Endothelial cell of umbilical vein (primary cell): ENCODE results near the gene PTPN9. TPM values are rescaled to one million over a fixed set of nuclear protein-coding genes. Genes with fewer than 3 reads are reported as not detected.

ENCODE experiments used
- BruUV-seq: library from RNA; stranded (reverse); fragments of 400-500 nt; replicated peaks from 2 replicates; lab custom pipeline; 2021; lab: Mats Ljungman, UMichigan
- CTCF ChIA-PET: fragments of 300-600, 350-600 bp; sonication (Branson Sonifier 250); formaldehyde crosslinking; loops from one replicate; lab custom pipeline; 2021; ENCODE audit warnings: antibody characterized with exemption, inconsistent platforms; lab: Charles Lee
- POLR2A ChIA-PET: fragments of 300-600, 350-600 bp; sonication (Branson Sonifier 250); formaldehyde crosslinking; loops from one replicate; lab custom pipeline; 2021; ENCODE audit warnings: antibody characterized with exemption, inconsistent platforms; lab: Charles Lee
- DNase-seq: peaks from one replicate; pipeline ENCODE4 v3.0.0-alpha.2; 2011; ENCODE audit warnings: low read depth, low spot score
- FAIRE-seq: peaks from 2 replicates; lab custom pipeline; 2011; peaks lifted over from hg19 to GRCh38; lab: Jason Lieb, UNC
- H2AFZ ChIP-seq: 2 replicates; pipeline ENCODE4 v1.6.0; 2012; ENCODE audit warnings: low read depth, low read length, control low read depth, inconsistent platforms
- H3K27ac ChIP-seq: 2 replicates; pipeline ENCODE4 v1.5.1; 2011; ENCODE audit warnings: low read depth, mild to moderate bottlenecking, control low read depth, low read length, moderate library complexity; ENCODE audit not compliant: insufficient read depth
- H3K27me3 ChIP-seq, 2 experiments: 2 replicates each; pipeline versions ENCODE4 v1.6.0 to v1.6.1; 2011; ENCODE audit warnings: low read length in 2 of 2, mixed read lengths in 1 of 2; ENCODE audit not compliant: control insufficient read depth in 2 of 2, insufficient read depth in 2 of 2
- H3K36me3 ChIP-seq, 2 experiments: 2 replicates in 1 of 2; 3 replicates in 1 of 2; pipeline ENCODE4 v1.5.1; 2011; ENCODE audit warnings: low read length in 2 of 2, mild to moderate bottlenecking in 1 of 2, moderate library complexity in 1 of 2; ENCODE audit not compliant: control insufficient read depth in 2 of 2, insufficient read depth in 2 of 2; ENCODE audit errors: extremely low read depth in 1 of 2
- H3K4me1 ChIP-seq: 3 replicates; pipeline ENCODE4 v1.5.1; 2011; ENCODE audit warnings: mild to moderate bottlenecking, low read length; ENCODE audit not compliant: control insufficient read depth, insufficient read depth; ENCODE audit errors: extremely low read depth
- H3K4me2 ChIP-seq: 2 replicates; pipeline ENCODE4 v1.6.1; 2011; ENCODE audit warnings: low read length, control low read depth, mixed read lengths; ENCODE audit not compliant: insufficient read depth
- H3K4me3 ChIP-seq, 3 experiments: fragments of 200-600 bp in 1 of 3; sonication (generic), shearing (Covaris generic) in 1 of 3; replicated peaks in 1 of 3; 2 replicates each; pipeline ENCODE4 v1.5.1; 2011 to 2016; ENCODE audit warnings: control low read depth in 3 of 3, low read length in 3 of 3, mild to moderate bottlenecking in 2 of 3, inconsistent platforms in 1 of 3, low read depth in 1 of 3, moderate library complexity in 1 of 3; ENCODE audit not compliant: insufficient read depth in 1 of 3
- H3K79me2 ChIP-seq: 2 replicates; pipeline ENCODE4 v1.6.0; 2012; ENCODE audit warnings: low read length, inconsistent platforms; ENCODE audit not compliant: control insufficient read depth, insufficient read depth
- H3K9ac ChIP-seq: replicated peaks from 2 replicates; pipeline ENCODE3; 2011; ENCODE audit warnings: low read length, control low read depth; ENCODE audit not compliant: insufficient read depth; ENCODE audit errors: extremely low read depth
- H3K9me1 ChIP-seq: replicated peaks from 3 replicates; pipeline ENCODE4 v1.6.0; 2011; ENCODE audit warnings: mild to moderate bottlenecking, low read length; ENCODE audit not compliant: control insufficient read depth, insufficient read depth; ENCODE audit errors: extremely low read depth
- H3K9me3 ChIP-seq: replicated peaks from 2 replicates; pipeline ENCODE4 v1.5.1; 2012; ENCODE audit warnings: low read length, inconsistent platforms; ENCODE audit not compliant: control insufficient read depth, insufficient read depth
- H4K20me1 ChIP-seq: replicated peaks from 2 replicates; pipeline ENCODE3; 2011; ENCODE audit warnings: mild to moderate bottlenecking, low read length; ENCODE audit not compliant: control insufficient read depth, insufficient read depth; ENCODE audit errors: extremely low read depth
- CTCF ChIP-seq, 2 donors: IDR thresholded peaks; 1 replicate in 1 of 2; 2 replicates in 1 of 2; pipeline ENCODE4 v1.5.1; 2011; ENCODE audit warnings: low read length in 2 of 2, mild to moderate bottlenecking in 2 of 2, moderate library complexity in 2 of 2, control low read depth in 1 of 2, inconsistent platforms in 1 of 2, low read depth in 1 of 2; ENCODE audit not compliant: insufficient read depth in 1 of 2; ENCODE audit errors: extremely low read depth in 1 of 2
- EZH2 ChIP-seq: IDR thresholded peaks from 2 replicates; pipeline ENCODE4 v1.6.1; 2012; ENCODE audit warnings: borderline replicate concordance, low read depth, mild to moderate bottlenecking, moderate library complexity, low read length, inconsistent platforms; ENCODE audit not compliant: severe bottlenecking
- FOS ChIP-seq: IDR thresholded peaks from 2 replicates; pipeline ENCODE4 v1.6.1; 2011; ENCODE audit warnings: mild to moderate bottlenecking, low read length, moderate library complexity, borderline replicate concordance; ENCODE audit not compliant: insufficient read depth
- GATA2 ChIP-seq: IDR thresholded peaks from 2 replicates; pipeline ENCODE4 v1.7.0; 2011; ENCODE audit warnings: low read depth, mild to moderate bottlenecking, moderate library complexity, mixed read lengths, low read length; ENCODE audit not compliant: insufficient read length, insufficient read depth
- JUN ChIP-seq: IDR thresholded peaks from 2 replicates; pipeline ENCODE4 v1.6.1; 2011; ENCODE audit warnings: borderline replicate concordance, low read depth; ENCODE audit not compliant: insufficient read length, insufficient read depth
- MAX ChIP-seq: IDR thresholded peaks from 2 replicates; pipeline ENCODE4 v1.6.1; 2011; ENCODE audit not compliant: insufficient read depth, insufficient read length
- MYC ChIP-seq: IDR thresholded peaks from one replicate; pipeline ENCODE4 v1.6.1; 2011; ENCODE audit warnings: mild to moderate bottlenecking, low read depth, low read length
- POLR2A ChIP-seq: IDR thresholded peaks from 2 replicates; pipeline ENCODE4 v1.6.1; 2012; ENCODE audit warnings: low read depth, mild to moderate bottlenecking, control low read depth, low read length
- POLR2AphosphoS5 ChIP-seq: IDR thresholded peaks from 2 replicates; pipeline ENCODE4 v1.6.1; 2012; ENCODE audit warnings: low read depth, mild to moderate bottlenecking, control low read depth, low read length, moderate library complexity; ENCODE audit not compliant: insufficient read depth
- dilution Hi-C: fragments of 300-500 bp; cut with MboI; formaldehyde crosslinking; loops from one replicate; pipeline ENCODE4 v1.15.0; 2019; ENCODE audit warnings: low sequenced_read_pairs; ENCODE audit not compliant: extremely low pct_ligation_motif_present
- intact Hi-C: fragments of 100-400 bp; cut with micrococcal nuclease; formaldehyde crosslinking; loops from one replicate; pipeline ENCODE4 v1.10.0; 2022
- polyA plus RNA-seq, 4 experiments: library from polyadenylated mRNA; depleted of rRNA in 3 of 4; stranded (reverse) in 3 of 4; unstranded in 1 of 4; fragments of >200 nt; gene quantifications; 2 replicates each; pipeline versions ENCODE4 v1.2.1 to v1.2.3, GENCODE V29; 2011 to 2012; ENCODE audit warnings: missing spikeins in 1 of 4
- total RNA-seq: library from RNA; stranded (reverse); gene quantifications from 2 replicates; pipeline ENCODE4 v1.2.3, GENCODE V29; 2021

PTPN9 gene
- total and polyA plus RNA-seq, 2 donors (not counting 3 experiments of a cell fraction or from before 2014, with no cell fraction given), result 31.4 to 37.2 TPM

DNA sequence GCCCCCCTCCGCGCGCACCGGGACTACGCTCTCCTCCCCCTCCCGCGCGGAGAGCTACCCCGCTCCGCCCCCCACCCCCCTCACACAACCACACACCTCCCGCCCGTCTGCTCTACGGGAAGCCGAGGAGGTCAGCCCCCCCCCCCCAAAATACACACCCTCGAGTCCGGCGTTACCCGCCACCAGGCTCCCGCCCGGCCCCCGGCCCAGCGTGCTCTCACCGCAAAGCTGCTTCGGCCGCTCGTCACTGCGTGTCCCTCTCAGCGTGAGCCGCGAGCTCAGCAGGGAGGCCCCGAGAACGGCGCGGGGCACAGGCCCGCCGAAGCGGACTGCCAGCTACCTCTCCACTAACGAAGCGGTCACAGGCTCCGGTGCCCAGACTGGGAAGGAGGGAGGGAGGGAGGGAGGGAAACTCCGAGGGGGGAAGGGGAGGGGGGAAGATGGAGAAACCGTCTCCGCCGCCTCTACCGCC, 127.9 kb downstream of the PTPN9 start:
- no peaks in the 10 kb centered on the region for H3K9me3 ChIP-seq
- H3K27ac ChIP-seq, result peak overlapping the region; percentile 67
- peak overlapping the region; percentile 77 for H3K9ac ChIP-seq
- H3K4me1 ChIP-seq, result peaks cover 24% of the 10 kb centered on the region
- ChIA-PET POLR2A (interaction anchor here (0.6 to 1.7 kb wide), 4 partner anchors 79 to 434 kb away, joined by 3 to 8 read pairs (median 4); partner anchors contain the start of gene MAN2C1), CTCF (interaction anchor here (0.8 to 3.2 kb wide), 7 partner anchors 8 to 234 kb away, joined by 3 to 21 read pairs (median 4); partner anchors contain the start of genes MAN2C1 and SNX33)
- peak overlapping the region; percentile 28 for H2AFZ ChIP-seq
- DNase-seq, result no peak
- dilution Hi-C loops, result loop anchor here (25.0 kb wide), 1 partner anchor 136 kb away; the partner anchor contains the start of gene PTPN9
- no peaks in the 10 kb centered on the region for H3K9me1 ChIP-seq
- no TSS peak for BruUV-seq
- H3K4me3 ChIP-seq, result peak overlapping the region; percentile 57 to 83 (median 83)
- no peaks in the 10 kb centered on the region for H3K36me3 ChIP-seq
- TF ChIP-seq FOS (no peak), GATA2 (no peak), CTCF (IDR thresholded peaks at IDR 0.05; ENCODE audit: extremely low read depth in 1 of 2, insufficient read depth in 1 of 2, low read depth in 1 of 2, low read length in 2 of 2) (no peak), POLR2A (no peak), MAX (no peak), MYC (no peak), JUN (no peak), POLR2AphosphoS5 (no peak), EZH2 (no peak)
- FAIRE-seq, result no peak
- H3K27me3 ChIP-seq, result no peaks in the 10 kb centered on the region
- peaks cover 3% of the 10 kb centered on the region for H4K20me1 ChIP-seq
- H3K4me2 ChIP-seq, result no peak overlapping the region
- peaks cover 41% of the 10 kb centered on the region for H3K79me2 ChIP-seq
- intact Hi-C loops, result loop anchor here (5.0 kb wide), 3 partner anchors 344 to 489 kb away; no protein-coding TSS in a partner anchor
